ENCODE results near the gene MYOM1.
A peak's percentile ranks its signal among the peaks of the same experiment; 100 is the strongest.

MYOM1 gene

DNA sequence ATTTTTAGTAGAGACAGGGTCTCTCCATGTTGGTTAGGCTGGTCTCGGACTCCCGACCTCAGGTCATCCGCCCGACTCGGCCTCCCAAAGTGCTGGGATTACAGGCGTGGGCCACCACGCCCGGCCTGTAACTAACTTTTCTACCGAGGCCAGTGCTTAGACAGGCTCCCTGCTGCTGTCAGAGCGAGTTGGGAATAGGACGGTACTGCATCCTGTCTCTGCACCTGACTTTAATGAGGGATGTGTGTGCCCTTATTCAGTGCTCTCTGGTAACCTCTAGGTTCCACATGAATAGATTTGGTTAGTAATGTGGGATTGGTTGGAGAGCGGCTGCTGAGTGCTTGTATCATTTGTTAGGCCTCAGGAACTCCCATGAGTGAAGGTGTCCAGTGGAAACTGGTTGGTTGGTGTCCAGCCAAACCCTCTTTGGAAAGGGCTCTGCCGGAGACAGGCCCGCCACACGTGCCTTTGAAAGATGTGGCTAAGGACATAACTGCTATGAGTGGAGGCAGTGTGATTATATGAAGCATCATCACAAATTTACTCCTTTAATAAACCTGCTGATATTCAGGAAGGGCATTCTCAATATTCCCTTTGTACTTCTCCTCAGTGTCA, 36.6 kb downstream of the MYOM1 start:
- DNase-seq = no peak

DNA sequence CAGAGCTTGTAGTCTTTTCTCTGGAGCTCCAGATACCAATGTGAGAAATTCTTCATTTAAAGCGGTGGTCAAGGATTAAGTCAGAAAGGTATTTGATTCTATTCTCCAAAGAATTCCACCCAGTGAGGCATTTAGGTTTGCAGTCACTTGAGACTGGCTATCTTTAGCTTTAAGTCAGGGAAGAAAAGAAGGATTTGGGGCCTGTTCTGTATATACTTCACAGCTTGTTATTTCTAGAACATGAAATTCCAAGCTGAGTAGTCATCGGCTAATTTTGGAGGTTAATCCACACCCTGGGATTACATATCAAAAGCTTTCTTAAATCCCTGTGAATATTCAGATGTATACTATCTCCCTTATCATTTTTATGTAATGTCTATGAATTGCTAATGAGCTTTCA, 39.4 kb downstream of the MYOM1 start:
- DNase-seq = no peak

DNA sequence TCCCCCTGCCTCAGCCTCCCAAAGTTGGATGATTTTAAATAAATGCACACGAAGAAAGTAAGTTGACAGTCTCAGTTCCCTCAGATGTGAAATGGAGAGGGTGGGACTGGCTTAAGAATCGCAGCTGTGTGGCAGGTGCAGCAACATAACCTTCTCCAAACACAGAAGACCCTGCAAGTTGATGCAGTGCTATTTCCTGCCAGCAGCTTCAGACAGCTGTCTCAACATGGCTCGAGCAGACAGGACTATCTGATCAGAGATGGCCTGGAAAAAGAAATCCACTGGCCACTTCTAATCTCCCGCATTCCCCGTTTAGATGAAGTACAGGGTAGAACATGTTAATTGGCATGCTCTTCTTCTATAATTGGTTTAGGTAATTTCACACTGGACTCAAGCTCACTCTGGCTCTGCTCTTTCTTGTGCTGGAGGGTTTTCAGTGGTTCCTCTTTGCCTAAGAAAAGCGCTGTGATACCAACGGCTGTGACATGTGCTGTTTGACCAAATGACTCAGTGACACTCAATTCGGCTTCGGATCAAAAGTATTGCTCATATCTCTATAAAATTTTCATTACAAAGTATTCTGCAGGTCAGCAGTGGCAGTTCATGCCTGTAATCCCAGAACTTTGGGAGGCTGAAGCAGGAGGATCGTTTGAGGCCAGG, 40.2 kb downstream of the MYOM1 start:
- no peak for DNase-seq

DNA sequence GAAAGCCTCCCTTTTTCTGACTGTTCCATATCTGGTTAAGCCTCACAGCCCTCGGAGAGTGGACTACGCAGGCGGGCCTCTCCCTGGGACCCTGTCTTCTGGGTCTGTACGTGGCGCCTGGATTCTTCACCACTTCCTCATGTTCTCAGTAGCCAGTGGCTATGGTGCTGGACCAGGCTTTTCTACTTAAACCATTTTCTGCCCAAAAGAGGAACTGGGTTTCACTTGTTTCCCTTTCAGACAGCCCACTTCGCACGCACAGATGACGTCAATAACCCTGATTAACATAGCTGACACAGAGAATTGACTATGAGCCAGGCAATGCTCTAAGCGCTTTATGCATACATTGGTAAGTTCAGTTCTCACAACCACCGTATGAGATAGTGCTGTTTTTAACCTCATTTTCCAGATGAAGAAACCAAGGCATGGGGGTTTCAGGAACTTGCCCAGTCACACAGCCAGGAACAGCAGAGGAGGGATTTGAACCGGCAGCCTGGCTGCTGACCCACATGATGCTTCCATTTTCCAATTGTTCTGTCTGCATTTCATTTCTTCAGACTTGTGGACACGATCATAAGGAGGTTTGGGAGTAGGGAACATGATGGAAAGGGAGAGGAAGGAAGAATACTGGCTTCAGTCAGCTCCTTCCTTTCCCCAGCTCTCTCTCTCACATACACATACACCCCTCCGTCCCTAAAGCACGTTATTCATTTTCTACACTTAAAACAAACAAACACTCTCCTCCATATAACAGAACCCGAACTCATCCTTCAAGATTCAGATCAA, 41.7 kb downstream of the MYOM1 start:
- no peak for DNase-seq

DNA sequence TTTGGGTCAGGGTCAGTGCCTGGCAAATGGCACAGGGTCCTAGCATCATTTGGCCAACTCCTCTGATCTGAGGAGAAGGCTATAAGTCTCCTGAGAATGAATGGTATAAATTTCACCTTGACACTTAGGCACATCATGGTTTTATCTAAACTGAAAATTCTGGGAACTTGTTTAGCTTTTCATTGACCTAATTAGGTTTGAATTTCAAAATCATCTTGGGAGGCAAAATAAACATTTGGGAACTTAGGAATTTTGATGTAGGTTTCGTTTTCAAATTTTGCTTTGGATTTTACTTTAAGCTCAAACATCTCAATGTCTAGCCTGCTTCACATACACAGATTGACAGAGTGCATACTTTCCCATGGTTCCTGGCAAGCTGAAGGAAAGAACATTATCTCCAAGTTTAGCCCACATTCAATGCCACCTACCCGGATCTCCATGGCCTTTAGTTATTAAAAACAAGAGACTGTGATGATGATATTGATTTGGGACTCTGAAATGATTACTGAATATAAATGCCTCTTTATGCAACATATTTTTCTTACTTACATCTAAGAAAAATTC, 44.5 kb downstream of the MYOM1 start:
- DNase-seq = no peak

DNA sequence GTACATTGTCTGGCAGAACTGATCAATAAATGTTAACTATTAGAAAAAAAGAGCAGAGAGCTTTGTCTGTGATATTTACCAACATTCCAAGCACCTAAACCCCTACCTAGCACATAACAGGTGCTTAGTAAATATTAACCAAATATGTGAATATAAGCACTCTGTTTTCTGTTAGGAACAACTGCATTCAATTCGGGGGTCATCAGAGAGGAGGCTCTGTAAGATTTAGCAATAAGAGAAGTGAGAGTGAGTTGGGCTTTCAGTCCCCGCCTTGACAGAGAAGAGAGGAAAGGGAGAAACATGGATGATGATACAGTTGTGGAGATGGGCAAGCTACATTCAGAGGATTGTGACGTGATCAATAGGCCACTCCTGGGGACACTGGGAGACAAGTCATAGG, 47.7 kb downstream of the MYOM1 start:
- DNase-seq = no peak

DNA sequence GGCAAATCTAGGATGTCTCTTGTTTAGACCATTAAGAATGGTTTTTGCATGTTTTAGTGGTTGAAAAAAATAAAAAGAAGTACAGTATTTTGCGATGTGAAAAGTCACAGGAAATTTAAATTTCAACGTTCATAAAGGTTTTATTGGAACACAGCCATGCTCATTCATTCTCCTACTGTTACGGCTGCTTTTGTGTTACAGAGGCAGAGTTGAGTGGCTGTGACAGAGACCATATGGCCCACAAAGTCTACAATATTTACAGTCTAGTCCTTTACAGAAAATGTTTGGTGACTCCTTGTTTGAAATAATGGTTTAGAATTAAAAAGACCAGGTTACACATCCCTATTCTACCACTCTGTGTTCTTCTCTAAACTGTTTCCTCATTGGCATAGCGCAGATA, 48.1 kb downstream of the MYOM1 start:
- DNase-seq = no peak

DNA sequence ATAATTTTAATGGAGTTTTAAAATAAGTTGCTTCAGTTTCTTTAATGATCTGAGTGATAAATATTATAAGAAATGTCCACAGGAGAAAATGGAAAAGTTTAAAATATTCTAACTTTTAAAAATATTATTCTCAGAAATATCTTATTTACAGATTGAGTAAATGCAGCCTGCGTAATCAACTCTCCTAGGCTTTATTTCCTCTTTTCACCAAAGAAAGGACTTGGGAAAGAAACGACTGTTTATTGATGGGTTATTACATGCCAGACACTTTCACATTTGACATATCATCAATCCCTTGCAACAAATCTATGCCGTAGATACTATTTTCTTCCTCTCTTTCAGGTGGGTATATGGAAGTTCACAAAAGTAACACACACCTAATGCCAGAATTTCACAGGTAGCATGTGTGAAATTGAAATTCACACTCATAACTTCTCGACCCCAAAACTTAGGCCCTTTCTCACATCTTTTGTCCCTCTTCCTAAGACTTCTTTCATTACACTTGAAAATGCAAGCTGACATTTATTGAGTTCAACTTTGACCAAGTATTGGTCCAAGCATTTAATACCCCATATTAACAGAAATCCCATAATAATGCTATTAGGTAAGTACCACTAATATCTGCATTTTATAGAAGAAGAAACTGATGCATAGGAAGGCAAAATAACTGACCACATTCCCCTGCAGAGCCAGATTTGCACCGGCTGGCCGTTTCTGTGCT, 49.2 kb downstream of the MYOM1 start:
- no peak for DNase-seq

DNA sequence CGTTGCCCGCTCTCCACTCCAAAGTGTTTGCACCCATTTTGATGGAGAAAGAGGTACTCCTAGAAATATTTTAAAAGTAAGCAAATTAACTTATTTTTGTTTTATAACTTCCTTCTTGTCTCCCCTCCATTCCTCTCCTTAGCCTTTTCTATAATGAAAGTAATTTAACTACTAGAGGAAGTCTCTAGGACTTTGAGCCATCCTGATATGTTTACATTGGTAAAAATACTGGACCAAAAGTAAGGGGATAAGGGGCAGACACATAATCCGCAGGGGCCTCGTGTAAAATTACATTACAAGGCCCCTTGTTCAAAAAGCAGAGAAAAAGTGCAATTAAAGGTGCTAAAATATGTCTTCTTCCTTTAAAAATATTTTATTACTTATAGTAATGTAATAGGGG, 55.4 kb downstream of the MYOM1 start:
- no peak for DNase-seq

DNA sequence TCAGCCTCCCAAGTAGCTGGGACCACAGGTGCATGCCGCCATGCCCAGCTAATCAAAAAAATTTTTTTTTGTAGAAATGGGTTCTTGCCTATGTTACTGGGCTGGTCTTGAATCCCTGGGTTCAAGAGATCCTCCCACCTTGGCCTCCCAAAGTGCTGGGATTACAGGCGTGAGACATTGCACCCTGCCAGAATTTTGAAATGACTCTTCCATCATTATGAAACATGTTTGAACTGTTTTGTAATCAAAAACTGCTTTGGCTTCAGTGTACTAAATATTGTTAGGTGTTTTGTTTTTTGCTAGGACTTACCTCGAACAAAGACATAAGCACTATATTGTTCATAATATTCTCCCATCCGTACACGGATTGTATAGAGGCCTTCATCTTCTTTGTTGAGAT, 55.8 kb downstream of the MYOM1 start:
- no peak for DNase-seq

DNA sequence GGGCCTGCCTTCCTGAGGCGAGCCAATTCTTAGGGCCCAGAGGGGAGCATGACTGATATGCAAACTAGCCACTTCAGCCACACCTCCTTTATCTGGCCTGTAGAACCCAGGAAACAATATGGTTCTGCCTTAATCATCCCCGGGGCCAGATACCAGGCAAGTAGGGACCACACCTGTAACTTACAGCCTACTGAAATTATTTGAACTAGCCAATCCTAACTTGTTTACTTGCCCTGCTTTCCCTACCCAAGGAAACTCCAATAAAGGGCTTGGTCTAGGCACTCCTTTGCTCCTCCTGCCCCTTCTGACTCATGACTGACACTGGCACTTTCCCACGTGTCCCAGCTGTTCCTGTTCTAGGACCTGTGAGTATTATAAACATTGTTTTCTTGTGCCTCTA, 57.6 kb downstream of the MYOM1 start:
- DNase-seq = no peak

DNA sequence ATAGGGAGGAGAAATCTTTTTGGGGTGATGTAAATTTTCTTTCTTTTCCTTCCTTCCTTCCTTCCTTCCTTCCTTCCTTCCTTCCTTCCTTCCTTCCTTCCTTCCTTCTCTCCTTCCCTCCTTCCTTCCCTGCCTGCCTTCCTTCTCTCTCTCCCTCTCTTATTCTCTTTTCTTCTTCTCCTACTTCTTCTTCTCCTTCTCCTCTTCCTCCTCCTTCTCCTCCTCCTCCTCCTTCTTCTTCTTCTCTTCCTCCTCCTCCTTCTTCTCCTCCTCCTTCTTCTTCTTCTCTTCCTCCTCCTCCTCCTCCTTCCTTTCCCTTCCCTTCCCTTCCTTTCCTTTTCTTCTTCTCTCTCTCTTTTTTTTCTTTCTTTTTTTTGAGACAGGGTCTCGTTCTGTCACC, 59.9 kb downstream of the MYOM1 start:
- DNase-seq = no peak

DNA sequence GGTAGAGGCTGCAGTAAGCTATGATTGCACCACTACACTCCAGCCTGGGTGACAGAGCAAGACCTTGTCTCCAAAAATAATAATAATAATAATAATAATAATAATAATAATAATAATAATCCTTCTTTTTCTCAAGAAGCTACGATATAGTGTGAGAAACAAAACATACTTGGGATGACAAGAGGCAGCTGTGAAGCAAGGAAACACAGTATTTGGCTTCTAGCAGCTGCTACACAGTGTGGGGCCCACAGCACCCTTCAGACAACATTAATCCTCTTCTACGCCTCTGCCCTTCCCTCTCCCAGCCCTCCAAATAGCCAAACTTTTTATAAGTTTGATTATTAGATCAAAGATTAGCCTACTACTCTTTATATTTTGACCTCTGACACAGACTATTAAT, 62.2 kb downstream of the MYOM1 start:
- no peak for DNase-seq

DNA sequence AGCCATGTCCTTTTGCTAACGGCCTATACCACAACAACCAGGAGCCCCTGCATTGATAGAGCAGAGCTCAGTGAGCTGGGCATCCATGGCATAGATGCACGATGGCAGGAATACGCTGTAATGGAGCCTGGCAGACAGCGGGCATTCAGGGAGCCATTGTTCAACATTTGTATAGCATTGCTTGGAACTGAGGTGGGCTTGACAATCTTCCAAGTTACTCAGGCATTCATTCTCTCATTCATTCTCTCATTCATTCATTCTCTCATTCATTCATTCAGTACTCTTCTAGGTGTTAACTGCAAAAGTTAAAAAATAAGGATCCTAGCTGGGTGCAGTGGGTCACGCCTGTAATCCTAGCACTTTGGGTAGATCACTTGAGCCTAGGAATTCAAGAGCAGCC, 62.7 kb downstream of the MYOM1 start:
- no peak for DNase-seq

DNA sequence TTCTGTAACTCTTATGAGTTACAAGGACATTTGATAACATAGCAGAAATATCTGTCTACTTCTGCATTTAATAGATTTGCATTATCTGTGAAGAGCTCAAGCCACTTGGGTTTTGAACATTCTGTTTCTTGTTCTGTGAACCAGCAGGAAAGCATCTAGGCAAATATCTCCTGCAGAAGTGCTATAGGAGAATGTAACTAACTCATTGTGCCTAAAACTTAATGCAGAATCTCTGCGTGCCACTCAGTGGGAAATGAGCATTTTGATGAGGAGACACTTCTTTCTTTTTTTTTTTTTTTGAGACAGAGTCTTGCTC, 63.5 kb downstream of the MYOM1 start:
- DNase-seq = no peak

DNA sequence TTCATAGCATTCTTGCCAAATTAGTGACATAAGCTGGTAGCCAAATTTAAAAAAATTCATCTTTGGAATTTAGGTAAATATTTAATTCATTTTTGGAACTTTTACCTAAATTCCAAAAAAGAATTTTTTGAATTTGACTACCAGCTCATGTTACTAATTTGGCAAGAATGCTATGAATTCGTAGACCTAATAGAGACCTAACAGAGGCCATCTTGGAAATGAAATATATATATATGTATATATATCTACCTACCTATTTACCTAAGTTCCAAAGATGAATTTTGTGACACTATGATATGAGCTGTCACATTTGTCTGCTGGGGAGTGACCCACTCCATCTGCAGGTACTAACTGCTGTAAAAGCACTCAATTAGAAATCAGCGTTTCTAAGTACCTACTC, 65.6 kb downstream of the MYOM1 start:
- DNase-seq = no peak

DNA sequence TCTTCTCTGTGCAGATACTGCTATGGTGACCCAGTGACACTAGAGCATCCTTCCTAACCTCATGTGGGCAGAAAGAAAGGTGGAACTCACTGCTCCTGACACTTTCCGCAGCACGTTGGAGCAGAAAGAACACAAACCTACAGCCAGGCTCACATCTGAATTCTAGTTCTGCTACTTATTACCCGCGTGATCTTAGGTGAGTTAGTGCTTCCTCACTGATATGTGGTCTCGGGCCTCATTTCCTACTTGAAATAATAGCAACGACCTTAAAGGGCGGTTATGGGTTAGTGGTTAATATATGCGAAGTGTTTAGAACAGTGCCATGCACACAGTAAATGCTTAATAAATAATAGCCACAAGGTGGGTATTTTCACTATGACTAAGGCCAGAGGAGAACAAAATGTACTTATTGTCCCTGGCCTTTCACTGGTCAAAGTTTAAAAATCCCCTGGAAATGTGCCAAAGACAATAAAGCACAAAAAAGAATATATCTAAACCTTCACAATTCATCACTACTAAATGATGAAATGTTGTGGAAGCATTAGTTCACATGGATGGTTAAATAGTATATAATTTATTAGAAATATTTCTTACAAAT, 66.6 kb downstream of the MYOM1 start:
- DNase-seq = no peak

DNA sequence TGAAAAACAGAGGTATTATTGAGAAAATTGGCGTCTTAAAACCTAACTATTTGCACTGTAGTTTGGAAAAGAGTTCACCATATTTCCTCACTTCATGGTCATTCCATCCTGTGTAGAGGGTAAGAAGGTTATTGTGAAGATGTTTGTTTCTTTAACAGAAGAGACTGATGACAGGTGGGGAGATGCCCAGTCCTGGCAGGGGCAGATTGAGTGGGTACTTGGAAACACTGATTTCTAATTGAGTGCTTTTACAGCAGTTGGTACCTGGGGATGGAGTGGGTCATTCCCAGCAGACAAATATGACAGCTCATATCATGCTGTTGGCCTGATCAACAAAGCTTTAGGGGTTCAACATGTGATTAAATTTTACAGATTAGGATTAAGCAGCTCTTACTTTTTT, 67.5 kb downstream of the MYOM1 start:
- DNase-seq = no peak

DNA sequence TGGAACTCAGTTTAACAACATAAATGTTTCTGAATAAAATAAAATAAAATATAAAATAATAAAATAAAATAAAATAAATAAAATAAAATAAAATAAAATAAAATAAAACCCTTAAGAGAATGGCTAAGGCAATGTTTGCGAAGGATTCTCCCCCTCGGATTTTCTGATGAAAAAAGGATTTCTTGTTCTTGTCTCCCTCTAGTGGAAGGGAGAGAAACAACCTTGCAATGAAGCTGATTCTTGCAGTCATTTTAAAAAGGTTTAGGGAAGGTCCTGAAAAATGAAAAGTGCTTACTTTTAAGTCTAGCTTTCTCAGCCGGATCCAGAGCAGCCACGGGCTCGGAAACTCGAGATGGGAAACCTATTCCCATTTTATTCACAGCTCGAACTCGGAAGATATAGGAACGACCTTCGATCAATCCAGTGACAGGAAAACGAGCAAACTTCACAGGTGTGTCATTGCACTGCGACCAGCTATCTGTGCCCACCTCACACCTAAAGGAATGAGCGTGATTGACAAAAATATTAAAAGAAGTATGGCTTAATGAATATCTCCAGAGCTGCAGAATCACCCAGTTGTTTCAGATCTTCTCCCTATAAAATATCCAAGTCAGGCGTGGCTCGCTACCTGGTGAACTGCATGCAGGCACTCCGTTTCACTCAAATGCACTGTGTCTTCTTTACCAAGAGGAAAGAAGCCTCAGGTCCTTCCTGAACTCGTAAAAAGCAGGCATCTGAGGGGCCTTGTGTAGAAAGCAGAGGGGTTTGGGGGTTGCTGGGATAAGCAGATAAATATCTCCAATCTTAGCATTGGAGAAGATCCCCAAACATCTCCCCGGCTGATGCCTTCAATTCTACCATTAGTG, 68.1 kb downstream of the MYOM1 start:
- DNase-seq = peak; percentile 28

DNA sequence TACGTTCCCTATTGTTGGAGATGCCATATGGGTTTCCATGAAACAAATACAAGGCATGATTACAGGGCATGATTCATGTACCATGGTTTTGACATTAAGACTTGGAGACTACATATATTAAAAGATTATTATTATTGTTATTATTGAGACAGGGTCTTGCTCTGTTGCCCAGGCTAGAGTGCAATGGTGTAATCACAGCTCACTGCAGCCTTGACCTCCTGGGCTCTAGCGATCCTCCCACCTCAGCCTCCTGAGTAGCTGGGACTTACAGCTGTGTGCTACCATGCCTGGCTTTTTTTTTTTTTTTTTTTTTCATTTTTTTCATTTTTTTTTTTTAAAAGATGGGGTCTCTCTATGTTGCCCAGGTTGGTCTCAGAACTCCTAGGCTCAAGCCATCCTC, 69.1 kb downstream of the MYOM1 start:
- no peak for DNase-seq

DNA sequence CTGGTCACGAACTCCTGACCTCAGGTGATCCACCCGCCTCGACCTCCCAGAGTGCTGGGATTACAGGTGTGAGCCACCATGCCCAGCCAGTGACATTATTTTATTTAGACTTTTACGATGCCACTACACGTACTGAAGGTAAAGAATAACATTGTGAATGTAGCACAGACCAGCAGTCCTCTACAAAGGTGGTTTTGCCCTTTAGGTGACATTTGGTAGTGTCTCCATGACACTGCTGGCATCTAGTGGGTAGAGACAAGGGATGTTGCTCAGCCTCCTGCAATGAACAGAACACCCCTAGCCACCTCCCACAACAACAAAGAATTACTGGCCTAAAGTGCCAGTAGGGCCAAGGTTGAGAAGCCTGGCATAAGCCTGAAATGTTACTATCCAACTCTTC, 69.5 kb downstream of the MYOM1 start:
- no peak for DNase-seq

DNA sequence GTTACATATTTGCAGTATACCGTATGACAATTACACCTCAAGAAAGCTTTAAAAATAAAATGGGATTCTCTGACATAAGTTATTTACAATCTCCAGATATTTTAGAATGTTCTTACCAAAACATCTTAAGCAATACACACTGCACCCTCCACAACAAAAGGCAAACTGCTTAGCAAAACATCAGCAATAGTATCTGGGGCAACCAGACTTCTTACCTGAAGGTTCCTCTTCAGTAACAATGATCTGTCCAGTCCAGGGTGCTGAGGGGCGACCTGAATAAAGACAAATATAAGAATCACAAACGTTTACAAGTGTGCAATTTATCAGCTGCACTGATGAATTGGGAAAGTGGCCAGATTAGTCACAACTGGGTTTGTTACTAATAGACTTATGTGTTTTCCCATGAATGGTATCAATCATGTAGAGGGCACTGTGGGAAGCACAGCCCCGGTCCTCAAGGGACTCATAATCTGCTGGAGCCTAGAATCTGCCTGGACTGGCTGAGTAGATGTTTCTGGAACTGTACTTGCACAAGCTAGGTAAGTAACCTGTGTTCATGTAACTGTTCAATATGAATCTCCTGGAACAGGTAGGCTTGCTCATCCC, 70.7 kb downstream of the MYOM1 start:
- DNase-seq = no peak
